Progenitor cell of endocrine pancreas (in vitro differentiated cells): Measurements from ENCODE around the gene KNG1. TPM values are rescaled to one million over a fixed set of nuclear protein-coding genes. Genes with fewer than 3 reads are reported as not detected.
A peak's percentile ranks its signal among the peaks of the same experiment; 100 is the strongest.

Source experiments
- DNase-seq: peaks from one replicate; pipeline ENCODE4 v3.0.0; 2021; ENCODE audit warnings: low spot score; ENCODE audit not compliant: unreplicated experiment
- H3K27ac Mint-ChIP-seq: 2 replicates; pipeline ENCODE4 v1.8.0; 2021; ENCODE audit warnings: mild to moderate bottlenecking, moderate library complexity, mixed read lengths
- H3K27me3 Mint-ChIP-seq: 2 replicates; pipeline ENCODE4 v1.8.0; 2021; ENCODE audit warnings: mixed read lengths
- H3K36me3 Mint-ChIP-seq: 2 replicates; pipeline ENCODE4 v1.8.0; 2022; ENCODE audit warnings: mixed read lengths; ENCODE audit not compliant: insufficient read depth
- H3K4me1 Mint-ChIP-seq: 2 replicates; pipeline ENCODE4 v1.8.0; 2021; ENCODE audit warnings: low read depth, mixed read lengths
- H3K4me3 Mint-ChIP-seq: 2 replicates; pipeline ENCODE4 v1.8.0; 2021; ENCODE audit warnings: low read depth, mild to moderate bottlenecking, moderate library complexity, mixed read lengths
- H3K9me3 Mint-ChIP-seq: 2 replicates; pipeline ENCODE4 v1.8.0; 2021; ENCODE audit warnings: low read depth, mixed read lengths
- microRNA-seq: library from miRNA; unstranded; fragments of <30 nt; microRNA quantifications from one replicate; pipeline ENCODE4 v1.1.0, GENCODE V29; 2020; ENCODE audit warnings: borderline number of aligned reads; ENCODE audit not compliant: unreplicated experiment
- total RNA-seq: library from RNA; stranded (reverse); gene quantifications from 2 replicates; pipeline ENCODE4 v1.2.1, GENCODE V29; 2021
- TF ChIP-seq, protein P1 (sequence below): fragments of 200-600 bp; sonication (generic); IDR thresholded peaks from one replicate; pipeline ENCODE4 v1.5.0; 2021; ENCODE audit warnings: antibody characterized with exemption, mild to moderate bottlenecking; ENCODE audit not compliant: unreplicated experiment

Gene KNG1
- total RNA-seq, 1 donor from 2014 or later = not detected

DNA sequence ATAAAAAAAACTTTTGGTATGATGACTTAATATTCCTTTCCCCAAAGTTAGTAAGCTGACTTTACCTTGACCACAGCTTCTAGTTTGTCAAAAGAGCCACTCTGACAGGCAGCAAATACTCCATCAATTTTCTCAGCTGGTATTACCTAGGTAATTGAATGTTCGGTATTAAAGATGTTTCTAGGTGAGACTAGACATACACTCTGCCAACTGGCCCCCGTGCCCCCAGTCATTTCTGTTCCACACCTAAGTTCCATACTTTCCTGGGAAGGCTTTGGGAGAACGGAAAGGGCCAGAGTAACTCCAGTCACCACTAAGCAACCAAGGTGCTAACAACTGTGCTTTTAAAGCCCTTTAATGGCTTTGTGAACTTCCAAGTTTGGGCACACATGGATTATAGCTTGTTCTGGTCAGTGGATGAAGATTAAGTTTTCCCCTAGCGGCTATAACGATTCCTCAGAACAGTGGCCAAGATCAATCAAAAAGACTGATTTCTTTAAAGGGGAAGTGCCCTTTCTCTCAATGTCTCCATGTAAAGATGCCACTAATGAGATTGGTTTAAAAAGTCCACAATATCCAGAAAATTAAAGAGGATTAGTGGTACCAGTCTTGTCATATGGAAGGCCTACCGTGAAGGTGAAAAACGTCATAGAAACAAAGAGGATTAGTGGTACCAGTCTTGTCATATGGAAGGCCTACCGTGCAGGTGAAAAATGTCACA is 73.3 kb downstream of the KNG1 start:
- Mint-ChIP-seq H3K27ac (peak overlapping the region; percentile 50), H3K4me1 (peaks cover 16% of the 10 kb centered on the region), H3K36me3 (peaks cover 42% of the 10 kb centered on the region), H3K9me3 (no peaks in the 10 kb centered on the region), H3K27me3 (no peaks in the 10 kb centered on the region), H3K4me3 (no peak overlapping the region)
- TF ChIP-seq, protein P1, sequence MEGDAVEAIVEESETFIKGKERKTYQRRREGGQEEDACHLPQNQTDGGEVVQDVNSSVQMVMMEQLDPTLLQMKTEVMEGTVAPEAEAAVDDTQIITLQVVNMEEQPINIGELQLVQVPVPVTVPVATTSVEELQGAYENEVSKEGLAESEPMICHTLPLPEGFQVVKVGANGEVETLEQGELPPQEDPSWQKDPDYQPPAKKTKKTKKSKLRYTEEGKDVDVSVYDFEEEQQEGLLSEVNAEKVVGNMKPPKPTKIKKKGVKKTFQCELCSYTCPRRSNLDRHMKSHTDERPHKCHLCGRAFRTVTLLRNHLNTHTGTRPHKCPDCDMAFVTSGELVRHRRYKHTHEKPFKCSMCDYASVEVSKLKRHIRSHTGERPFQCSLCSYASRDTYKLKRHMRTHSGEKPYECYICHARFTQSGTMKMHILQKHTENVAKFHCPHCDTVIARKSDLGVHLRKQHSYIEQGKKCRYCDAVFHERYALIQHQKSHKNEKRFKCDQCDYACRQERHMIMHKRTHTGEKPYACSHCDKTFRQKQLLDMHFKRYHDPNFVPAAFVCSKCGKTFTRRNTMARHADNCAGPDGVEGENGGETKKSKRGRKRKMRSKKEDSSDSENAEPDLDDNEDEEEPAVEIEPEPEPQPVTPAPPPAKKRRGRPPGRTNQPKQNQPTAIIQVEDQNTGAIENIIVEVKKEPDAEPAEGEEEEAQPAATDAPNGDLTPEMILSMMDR = no peak
- DNase-seq = no peak

Small RNAs within 50 kb of the gene (microRNA-seq; reads per million reads assigned to microRNA genes)
- gene MIR1248 = 29.2 reads per million, percentile 37 among the genes with 10 or more reads in this experiment

Other genes with a start within 250 kb of the KNG1 start
- 3.9 and 4.9 TPM in 2 replicates for gene CRYGS, start 173.0 kb upstream of the KNG1 start, total RNA-seq
- gene TBCCD1, start 150.0 kb upstream of the KNG1 start, total RNA-seq = 13.5 and 14.2 TPM in 2 replicates
- 53.4 and 63.7 TPM in 2 replicates for gene DNAJB11, start 146.6 kb upstream of the KNG1 start, total RNA-seq
- gene AHSG, start 104.3 kb upstream of the KNG1 start, total RNA-seq = 0.19 and 0.27 TPM in 2 replicates
- not detected in 2 replicates for gene FETUB, start 77.0 kb upstream of the KNG1 start, total RNA-seq
- not detected in 2 replicates for gene HRG, start 51.3 kb upstream of the KNG1 start, total RNA-seq
- 498 and 504 TPM in 2 replicates for gene EIF4A2, start 66.2 kb downstream of the KNG1 start, total RNA-seq
- 51.3 and 54.3 TPM in 2 replicates for gene RFC4, start 89.1 kb downstream of the KNG1 start, total RNA-seq
- not detected in 2 replicates for gene ADIPOQ, start 125.4 kb downstream of the KNG1 start, total RNA-seq
- gene ST6GAL1, start 213.2 kb downstream of the KNG1 start, total RNA-seq = 74.0 and 80.7 TPM in 2 replicates